GM12874 (cell line): ENCODE data around the gene PPFIBP1.

Experiments used
- CTCF ChIP-seq: IDR thresholded peaks from 2 replicates; pipeline ENCODE4 v1.5.1; 2011; ENCODE audit warnings: low read depth, mild to moderate bottlenecking, control low read depth, low read length, moderate library complexity; ENCODE audit not compliant: insufficient read depth

PPFIBP1 gene

DNA sequence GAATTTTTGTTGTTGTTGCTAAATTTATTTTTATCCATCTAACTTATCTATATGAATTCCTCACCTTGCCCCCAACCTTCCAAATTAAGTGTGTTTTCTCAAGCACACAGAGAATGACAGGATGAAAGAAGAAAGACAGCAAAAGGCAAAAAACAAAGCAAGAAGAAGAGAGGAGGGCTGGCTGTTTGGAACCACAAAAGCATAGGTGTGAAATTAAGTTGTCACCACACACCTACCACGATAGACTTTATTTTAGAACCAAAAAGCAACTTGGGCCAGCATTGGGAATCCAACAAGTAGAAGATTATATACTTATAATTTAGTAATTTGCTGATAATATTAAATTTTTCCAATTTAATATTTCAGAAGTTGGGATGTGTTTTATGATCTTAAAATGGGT lies 113.5 kb downstream of the PPFIBP1 start:
- TF ChIP-seq CTCF = no peak

- TF ChIP-seq CTCF = no peak
These were observed 115.3 kb downstream of the PPFIBP1 start for GRCh38 chr12:27639265-27639664.

DNA sequence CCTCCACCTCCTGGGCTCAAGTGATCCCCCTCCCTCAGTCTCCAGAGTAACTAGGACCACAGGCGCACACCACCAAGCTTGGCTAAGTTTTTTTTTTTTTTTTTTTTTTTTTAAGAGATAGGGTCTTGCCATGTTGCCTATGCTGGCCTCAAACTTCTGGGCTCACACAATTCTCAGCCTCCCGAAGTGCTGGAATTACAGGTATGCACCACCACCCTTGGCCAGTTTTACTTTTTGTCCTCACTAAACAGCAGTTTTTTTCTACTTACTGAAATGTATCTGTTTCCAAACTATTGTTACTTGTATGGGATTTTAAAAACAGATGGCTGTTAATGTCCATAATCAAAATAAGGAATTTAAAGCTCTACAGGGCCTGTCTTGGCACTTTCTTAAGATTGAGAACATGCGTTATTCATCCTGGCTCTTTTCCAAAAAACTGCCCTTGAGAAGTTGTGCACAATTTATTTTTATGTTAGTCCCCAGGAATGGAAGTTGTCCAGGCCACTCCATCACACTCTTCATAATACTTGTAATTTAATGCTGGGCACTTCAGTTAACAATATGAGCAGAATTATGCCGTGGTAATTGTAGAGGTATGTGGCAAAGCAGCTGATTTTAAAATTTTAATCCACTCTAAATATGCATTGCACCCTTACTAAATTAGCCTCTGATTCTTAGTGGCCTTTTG lies 120.3 kb downstream of the PPFIBP1 start:
- TF ChIP-seq CTCF = no peak

DNA sequence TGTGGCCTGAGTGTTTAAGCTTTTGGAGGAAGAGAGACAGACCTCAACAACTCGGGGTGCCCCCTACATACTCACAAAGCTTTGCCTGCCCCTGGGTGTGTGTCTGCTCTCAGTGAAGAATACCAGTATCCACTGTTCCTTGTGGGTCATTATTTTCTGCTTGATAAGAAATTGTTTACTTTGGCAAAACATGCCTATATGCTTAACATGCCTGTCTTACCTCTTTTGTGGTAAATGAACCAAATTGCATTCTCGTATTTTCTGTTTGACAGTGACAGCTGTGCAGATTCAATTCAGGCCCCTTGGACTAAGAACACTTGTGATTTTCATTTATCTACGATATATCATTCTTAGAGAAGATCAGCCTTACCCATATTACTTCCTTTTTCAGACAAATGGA lies 121.7 kb downstream of the PPFIBP1 start:
- TF ChIP-seq CTCF = no peak

DNA sequence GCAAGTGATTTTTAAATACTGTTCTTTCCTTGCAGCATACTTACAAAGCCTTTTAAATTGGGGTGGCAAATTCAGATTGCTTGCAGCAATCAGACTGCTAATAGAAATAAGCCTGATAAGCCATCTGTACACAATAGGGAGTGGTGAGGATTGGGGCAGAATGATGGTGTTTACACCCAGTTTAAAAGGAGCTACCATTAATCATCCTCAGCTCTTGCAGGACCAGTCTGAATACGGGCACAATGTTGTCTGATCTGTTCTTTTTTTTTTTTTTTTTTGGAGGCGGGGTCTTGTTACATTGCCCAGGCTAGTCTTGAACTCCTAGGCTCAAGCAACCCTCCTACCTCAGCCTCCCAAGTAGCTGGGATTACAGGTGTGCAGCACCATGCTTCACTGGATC lies 122.1 kb downstream of the PPFIBP1 start:
- TF ChIP-seq CTCF = no peak

- TF ChIP-seq CTCF = no peak
These were observed 126.0 kb downstream of the PPFIBP1 start for GRCh38 chr12:27650011-27650410.

- no peak for TF ChIP-seq CTCF
These were observed 127.2 kb downstream of the PPFIBP1 start for GRCh38 chr12:27651201-27651600.
